Activated T-cell treated with anti-CD3 and anti-CD28 coated beads for 1 hour (primary cell): ENCODE data around the gene FAM151A.

Experiments
- DNase-seq: peaks from one replicate; pipeline ENCODE4 v3.0.0-alpha.2; 2020; ENCODE audit warnings: low read depth

Gene FAM151A

DNA sequence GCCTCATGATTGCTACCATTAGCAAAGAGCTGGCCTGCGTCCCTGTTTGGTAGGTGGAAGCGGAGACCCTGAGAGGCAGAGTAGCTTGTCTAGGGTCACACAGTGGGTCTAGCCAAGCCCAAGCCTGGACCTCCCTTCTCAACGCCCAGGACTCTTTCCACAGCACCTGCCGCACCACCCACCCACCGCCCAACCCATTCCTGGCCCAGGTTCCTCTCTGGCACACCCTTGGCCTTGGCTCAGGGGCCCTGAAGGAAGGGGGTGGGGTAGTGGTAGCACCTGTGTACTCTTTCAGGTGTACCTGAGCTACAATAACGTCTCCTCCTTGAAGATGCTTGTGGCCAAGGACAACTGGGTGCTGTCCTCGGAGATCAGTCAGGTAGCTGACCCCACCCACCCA lies 19.3 kb downstream of the FAM151A start:
- DNase-seq: no peak

DNA sequence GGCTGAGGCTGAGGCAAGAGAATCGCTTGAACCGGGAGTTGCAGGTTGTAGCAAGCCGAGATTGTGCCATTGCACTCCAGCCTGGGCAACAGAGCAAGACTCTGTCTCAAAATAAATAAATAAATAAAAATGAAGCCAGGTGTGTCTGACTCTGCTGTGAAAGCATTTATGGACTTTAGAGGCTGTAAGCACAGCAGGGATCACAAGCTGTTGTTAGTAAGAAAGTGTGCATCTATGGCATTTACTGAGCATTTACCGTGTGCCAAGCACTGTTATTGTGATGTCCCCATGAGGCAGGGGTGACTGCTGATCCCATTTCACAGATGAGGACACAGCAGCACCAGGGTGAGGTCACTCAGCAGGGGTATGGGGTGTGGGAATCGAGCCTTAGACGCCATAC lies 20.1 kb downstream of the FAM151A start:
- DNase-seq: no peak

DNA sequence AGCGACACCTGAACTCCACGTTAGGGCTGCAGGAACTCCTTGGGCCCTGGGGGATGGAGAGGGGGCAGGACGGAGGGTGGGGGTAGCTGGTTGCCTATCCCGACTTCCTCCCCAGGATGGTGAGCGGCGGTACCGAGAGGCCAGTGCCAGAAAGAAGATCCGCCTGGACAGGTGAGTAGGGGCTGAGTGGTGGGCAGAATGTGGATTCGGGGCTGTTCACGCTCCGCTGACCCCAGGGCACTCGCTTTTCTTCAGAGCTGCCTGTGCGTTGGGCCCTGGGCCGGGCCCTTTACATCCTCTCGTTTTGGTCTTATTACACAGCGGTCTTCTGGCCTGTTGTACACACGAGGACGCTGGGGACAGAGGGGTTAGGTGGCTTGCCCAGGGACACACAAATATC lies 20.8 kb downstream of the FAM151A start:
- DNase-seq: no peak

DNA sequence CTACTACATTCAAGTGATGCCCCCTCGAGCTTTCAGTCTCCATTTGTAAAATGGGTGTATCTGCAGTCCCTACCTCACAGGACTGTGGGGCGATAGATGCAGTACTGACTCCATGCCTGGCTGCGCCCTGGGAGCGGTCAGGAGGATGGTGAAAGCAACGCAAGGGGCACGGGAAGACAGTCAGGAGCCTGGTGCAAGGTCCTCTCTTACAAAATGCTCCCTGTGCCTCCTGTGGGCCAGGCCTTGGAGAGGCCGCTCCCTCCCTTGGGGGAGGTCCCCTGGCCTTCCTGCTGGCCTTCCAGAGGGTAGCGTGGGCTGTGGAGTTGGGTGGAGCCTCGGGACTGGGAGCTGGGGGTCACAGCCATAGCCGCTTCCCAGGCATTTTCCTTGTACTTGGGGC lies 21.6 kb downstream of the FAM151A start:
- DNase-seq: no peak

DNA sequence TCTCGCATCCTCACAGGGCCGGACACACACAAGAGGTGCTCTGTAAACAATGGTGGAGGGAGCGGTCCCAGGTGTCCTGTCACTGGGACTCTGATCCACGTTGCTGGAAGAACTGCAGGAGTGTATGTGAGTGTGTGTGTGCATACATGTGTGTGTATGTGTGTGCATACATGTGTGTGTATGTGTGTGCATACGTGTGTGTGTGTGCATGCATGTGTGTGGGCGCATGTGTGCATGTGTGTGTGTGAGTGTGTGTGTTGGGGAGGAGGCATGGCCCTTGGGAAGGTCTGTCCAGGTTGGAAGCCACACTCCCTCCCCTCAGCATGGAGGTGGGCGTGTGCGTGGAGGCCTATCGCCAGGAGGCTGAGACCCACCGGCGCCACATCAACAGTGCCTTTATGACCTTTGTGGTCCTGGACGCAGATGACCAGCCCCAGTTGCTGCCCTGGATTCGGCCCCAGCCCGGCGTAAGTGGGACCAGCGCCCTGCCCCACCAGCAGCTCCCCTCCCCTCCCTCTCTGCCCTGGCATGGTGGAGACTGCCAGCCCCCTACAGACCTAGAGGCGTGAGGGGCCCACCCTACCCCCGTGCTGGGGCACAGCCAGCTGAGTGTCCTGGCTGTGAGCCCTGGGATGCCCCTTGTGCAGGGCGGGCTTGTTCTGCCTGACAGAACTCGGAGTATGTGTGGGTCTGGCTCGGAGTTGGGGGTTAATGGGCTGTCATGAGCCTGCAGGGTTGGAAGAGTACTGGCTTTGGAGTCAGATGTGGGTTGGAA lies 22.2 kb downstream of the FAM151A start:
- no peak for DNase-seq

DNA sequence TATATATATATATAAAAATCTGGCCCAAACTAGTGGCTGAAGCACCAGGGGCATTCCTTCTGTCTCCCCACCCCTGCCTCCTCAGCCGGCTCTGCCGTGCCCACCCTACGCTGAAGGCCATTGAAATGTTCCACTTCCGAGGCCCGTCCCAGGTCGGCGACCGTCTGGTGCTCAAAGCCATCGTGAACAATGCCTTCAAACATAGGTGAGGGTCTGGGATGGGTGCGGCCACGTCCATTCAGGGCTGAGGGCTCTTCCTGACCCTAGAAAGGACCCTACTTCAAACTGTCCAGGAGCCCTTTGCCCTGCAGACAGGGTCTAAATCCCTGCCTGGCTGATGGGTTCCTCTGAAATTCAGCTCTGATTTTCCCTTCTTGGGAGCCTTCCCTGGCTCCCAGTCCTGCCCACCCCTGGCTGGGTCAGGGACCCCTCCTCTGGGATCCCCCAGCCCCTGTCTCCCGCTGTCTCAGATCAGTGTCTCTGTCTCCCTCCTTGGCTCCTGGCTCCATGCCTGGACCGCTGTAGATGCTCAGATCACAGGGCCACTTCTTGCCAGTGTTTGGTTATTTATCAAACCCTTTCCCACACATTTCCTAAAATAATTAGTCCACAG lies 24.0 kb downstream of the FAM151A start:
- no peak for DNase-seq

DNA sequence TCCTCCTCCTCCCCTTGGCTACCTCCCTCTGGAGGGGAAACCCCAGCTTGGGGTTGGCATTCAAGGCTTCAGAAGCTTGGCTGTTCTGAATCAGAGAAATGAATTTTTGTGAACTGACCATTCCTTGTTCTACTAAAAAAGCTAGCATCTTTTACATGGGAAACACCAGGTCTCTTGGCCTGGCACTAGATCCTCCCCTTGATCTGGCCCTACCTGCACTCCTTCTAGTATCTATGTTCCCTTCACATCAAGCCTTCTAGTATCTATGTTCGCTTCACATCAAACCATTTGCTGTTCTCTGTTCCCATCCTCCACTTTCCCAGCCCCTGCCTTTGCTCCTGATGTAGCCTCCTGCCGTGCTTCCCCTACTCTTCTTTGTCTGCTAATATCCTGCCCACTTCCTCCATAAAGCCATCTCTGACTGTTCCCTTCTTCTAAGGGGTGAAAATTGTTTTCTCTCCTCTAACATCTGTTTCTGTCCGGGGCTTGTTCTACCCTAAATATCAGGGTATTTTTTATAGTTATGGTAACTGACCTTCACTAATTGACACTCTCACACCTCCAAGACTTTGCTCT lies 25.8 kb downstream of the FAM151A start:
- no peak for DNase-seq

DNA sequence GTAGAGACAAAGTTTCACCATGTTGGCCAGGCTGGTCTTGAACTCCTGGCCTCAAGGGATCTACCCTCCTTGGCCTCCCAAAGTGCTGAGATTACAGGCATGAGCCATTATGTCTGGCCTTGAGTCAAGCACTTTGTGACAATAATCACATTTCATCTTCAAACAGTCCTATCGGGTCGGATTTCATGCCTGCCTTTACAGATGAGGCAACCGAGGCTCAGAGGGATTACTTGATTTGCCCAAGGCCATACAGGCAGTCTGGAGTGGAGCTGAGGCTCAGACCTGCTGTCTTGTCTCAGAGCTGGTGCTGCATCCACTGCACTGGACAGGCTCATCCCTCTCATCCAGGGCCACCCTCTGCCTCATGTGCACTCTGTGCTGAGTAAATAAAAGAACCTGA lies 26.6 kb downstream of the FAM151A start:
- no peak for DNase-seq

DNA sequence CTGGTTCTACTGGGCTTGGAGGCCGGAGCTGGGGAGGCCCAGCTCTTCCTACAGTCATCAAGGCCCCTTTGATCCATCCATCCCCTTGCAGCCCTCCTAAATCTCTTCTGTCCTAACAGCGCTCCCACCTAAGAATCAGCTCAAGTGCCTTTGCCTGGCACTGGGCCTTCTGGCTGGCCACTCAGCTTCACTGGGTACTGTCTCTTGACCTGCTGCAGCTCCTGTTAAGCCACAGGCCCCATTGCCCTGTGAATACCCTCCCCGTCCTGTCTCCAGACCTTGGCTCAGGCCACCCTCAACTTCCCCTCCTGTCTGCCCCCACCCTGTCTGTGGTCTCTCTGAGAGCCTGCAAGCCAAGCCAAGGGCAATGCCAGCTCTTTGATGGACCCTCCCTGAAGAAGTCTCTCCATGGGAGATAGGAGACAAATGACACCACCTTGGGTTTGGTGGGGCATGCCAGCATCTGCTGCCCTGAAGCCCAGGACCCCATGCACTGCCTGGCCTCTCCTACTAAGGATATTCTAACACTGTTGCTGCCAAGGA lies 27.3 kb downstream of the FAM151A start:
- DNase-seq: no peak

DNA sequence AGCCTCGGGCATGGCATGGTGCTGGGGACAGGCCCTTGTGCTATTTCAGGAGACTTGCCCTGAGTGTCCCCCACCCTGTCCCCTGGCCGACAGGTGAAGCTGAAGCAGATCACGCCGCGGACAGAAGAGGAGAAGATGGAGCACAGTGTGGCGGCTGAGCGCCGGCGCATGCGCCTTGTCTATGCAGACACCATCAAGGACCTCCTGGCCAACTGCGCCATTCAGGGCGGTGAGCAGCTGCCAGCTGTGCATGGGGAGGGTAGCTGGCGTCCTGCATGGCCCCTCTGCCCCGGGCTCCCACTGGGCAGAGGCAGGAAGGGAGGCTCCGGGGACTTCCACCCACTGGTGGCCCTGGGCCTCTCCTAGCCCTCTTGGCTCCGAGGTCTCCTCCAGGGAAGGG lies 28.9 kb downstream of the FAM151A start:
- no peak for DNase-seq

DNA sequence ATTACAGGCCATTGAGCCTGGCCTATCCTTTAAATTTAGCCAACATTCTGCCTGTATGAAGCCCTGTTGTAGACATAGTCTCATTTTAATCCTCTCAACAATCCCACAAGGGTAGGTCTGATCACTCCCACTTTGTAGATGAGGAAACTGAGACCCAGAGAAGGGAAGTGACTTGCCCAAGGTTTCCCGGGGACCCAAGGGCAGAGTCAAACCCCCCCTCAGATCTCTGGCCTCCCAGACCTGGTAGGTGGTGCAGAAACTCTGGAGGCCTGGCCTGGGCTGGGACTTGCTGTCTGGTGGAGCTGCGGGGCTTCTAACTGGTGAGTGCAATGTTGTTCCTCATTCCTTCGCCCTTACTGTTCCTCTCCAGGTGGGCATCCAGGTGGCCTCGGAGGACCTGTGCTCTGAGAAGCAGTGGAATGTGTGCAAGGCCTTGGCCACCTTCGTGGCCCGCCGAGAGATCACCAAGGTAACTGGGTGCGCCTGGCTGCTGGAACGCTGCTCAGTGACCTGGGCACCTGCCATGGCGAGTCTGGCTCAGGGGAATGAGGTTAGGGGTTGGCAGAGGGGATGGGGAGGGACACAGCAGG lies 29.7 kb downstream of the FAM151A start:
- no peak for DNase-seq

DNA sequence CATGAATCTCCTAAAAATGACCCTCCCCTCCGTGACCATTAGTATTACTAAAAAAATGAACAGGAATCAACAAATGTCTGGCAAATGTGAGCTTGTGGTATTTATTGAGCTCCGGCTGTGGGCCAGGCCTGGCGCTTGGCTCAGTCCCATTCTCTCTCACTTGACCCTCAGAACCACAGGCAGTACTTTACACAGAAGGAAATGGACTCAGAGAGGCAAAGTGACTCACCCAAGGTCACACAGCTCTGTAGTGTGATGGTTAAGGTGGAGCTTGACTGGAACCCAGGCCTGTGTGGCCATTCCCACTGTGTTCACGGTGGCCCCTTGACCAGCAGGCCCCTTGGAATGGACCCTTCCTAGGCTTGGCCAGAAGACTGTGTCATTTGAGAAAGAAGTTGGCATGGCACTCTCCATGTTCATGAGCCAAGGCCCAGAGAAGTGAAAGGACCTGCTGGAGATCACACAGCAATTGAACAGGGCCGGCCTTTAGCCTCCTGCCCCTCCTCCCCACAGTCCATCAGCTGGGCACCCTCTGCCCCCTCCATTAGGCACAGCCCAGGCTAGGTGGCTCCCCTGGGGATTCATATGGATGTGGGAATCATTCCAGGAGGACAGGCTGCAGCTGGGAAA lies 32.1 kb downstream of the FAM151A start:
- DNase-seq: no peak

DNA sequence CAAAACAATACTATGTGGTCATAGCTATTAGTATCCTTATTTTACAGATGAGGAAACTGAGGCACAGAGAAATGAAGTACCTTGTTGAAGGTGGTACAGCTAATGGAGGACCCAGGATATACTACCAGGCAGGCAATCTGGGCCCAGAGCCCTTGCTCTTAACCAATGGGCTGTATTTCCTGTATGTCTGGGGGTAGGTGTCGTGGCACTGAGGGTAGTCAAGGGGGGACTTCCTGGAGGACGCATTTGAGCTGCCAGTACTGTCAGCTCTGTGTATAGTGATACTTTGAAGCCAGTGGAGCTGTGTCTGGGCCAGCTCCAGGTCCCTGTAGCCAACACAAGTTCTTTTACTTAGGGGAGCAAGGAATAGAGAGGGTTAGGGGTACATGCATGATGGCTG lies 34.9 kb downstream of the FAM151A start:
- no peak for DNase-seq

DNA sequence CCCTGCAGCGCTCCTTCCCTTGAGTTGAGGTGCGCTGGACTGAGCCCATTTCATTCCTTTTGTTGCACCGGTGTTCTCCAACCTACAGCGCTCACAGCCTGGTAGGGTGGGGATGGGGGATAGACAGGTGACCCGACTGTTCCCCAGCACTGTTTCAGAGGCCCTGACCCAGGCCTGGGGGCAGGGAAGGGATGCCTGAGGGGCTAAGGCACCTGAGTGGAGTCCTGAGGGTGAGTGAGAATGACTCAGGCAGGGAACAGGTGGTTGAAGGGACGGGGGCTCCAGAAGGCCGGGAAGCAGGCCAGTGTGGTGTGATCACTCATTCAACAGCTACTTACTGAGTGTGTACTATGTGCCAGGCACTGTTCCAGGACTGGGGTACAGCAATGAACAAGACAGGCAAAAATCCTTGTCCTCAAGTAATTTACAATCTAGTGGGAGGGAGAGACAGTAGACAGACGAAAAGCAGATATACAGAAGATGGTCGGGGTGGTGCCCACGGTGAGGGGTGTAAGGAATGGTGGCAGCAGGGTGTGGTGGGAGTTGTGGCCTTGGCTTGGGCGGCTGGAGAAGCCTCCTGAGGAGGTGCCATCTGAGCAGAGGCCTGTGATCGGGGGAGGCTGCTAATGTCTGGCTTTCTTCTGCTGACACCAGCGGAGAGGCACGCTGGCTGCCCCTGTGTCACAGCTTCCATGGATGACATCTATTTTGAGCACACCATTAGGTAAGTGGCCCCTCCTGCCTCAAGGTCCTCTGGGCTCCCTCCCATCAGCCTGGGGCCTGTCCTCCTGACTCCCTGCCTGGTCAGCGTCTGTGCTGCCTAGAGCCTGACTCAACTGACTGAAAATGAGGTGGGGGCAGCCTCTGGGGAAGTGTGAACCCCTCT lies 37.9 kb downstream of the FAM151A start:
- DNase-seq: no peak

DNA sequence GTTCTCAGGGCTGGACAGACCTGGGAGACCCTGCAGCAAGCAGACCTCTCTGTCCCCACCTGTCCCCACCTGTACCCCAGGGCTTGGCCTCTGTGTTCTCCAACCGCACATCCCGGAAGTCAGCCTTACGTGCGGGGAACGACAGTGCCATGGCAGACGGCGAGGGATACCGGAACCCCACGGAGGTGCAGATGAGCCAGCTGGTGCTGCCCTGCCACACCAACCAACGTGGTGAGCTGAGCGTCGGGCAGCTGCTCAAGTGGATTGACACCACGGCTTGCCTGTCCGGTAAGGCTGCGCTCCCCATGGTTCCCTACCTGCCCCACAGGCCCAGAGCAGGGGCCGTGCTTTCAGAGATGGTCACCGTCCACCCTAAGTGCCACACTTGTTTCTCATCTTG lies 38.8 kb downstream of the FAM151A start:
- no peak for DNase-seq

DNA sequence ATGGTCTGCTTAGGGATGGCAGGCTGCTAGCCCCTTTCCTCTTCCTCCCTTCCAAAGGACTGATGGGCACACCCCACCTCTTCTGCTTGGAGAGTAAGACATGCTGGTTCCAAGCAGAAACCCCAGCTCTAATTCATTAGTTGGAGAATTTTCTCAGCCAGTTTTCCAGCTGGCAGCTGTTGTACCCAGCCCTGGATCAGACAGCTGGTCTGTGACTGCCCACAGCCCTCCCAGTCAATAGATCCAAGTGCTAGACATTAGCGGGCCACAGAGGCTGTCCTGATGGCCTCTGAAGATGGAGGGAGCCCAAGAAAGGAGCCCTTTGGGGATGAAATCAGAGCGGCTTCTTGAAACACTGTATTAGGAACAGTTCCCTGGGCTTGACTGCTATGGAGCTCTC lies 39.5 kb downstream of the FAM151A start:
- DNase-seq: no peak

DNA sequence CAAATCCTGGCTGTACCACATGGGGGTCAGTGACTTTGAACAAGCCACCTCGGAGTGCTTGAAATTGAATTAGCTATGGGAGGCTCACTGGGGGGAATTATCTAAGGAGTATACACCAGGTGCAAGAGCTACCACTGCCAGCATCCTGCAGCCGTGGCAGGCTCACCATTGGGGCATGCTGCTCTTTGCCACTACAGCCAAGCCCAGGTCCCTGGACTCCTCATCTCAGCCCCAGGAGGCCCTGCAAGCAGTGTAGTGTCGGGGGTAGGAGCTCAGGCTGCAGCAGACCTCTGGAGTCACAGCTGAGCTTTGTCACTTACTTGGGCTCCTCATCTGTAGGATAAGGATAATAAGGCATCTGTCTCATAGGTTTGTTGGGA lies 40.0 kb downstream of the FAM151A start:
- no peak for DNase-seq

DNA sequence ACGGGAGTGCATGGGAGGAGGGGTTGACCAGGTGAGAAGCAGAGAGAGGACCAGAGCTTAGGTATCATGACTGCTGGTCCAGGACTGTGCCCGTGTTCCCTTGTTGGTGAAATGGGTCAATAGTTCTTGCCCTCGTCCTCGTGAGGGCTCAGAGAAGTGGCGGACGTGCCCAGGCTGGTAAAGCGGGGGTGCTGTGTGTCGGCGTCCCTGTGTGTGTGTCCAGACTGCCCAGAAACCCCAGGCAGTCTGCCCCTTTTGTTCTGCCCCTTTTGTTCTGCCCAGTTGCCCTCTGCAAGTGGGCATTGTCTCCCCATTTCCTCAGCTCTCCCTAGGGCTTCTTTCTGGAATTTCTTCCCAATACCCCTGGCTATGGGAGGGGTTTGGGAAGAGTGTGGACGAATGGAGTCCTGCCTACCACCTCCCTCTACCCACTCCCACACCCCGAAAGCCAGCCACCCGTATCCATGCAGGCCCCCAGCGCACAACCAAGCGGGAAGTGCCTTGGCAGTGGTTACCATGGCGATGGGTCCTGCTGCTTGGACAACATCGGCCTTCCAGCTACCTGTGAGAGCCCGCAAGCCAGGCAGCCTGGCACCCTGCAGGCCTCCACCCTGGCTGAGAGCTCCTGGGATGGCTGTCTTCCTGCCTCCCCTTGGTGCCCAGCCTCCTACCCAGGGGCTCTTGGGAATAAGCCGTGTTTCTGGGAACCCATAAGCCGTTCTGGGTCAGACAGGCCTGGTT lies 40.6 kb downstream of the FAM151A start:
- DNase-seq: no peak

DNA sequence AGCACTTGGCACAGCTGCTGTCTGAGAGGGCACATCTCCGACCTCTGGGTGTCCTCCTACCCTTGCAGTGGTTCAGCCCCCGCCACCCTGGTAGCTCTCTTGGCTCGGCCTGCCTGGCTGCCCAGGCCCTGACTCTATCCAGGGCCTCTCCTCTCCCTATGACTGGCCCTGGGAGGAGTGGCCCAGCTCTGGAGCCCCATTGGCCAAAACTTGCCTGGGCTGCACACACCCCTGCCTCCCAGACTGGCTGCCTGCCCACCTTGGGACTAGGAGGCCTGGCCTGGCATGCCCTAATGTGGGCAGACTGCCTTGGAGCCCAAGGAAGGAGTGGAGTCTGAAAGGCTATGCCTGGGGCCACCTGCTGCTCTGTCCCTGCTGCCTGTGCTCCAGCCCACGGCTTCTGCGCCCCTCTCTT lies 41.7 kb downstream of the FAM151A start:
- DNase-seq: no peak

DNA sequence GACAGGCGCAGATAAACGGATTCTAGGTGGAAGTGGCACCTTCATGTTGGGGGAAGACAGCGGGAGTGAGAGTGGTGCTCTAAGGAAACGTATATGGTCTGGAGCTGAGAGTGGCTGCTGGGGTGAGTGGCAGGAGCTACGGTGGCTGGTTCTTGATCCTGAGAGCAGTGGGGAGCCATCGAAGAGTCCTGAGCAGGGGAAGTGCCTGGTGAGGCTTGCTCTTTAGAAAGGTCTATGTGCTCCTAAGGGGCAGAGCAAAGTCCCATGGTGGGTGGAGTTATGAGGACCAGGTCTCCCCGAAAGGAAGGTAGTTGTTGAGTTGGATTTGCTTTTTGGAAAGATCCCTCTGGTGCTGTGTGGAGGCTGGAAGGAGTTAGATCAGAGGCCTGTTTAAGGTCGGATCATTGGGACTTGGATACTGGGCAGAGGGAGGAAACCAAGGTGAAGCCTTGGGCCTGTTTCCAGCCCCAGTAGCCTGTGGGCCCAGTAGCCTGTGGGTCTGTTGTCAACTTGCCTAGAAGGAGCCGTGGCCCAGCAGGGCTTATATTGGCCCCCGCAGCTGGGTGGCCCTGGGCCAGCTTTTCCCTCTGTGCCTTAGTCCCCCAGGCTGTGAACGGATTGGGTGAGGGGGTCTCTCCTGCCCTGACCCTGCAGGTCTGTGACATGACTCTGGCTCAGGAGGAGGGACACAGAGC lies 42.3 kb downstream of the FAM151A start:
- DNase-seq: no peak
